PC-9 (cell line): ENCODE measurements around the gene LRP1B. TPM values are rescaled to one million over a fixed set of nuclear protein-coding genes. Genes with fewer than 3 reads are reported as not detected.
A peak's percentile ranks its signal among the peaks of the same experiment; 100 is the strongest.

Source experiments
- BruUV-seq: library from RNA; stranded (reverse); fragments of 400-500 nt; replicated peaks from 2 replicates; lab custom pipeline; 2021; lab: Mats Ljungman, UMichigan
- CTCF ChIA-PET: fragments of 300-600 bp; sonication (Branson Sonifier 250); formaldehyde crosslinking; loops from one replicate; lab custom pipeline; 2022; ENCODE audit warnings: antibody characterized with exemption; lab: Charles Lee
- POLR2A ChIA-PET: fragments of 300-600 bp; sonication (Branson Sonifier 250); formaldehyde crosslinking; loops from one replicate; lab custom pipeline; 2022; ENCODE audit warnings: antibody characterized with exemption; ENCODE audit not compliant: unreplicated experiment; lab: Charles Lee
- DNase-seq, 2 experiments: peaks; one replicate each; pipeline versions ENCODE4 v3.0.0 to v3.0.0-alpha.2; 2015 to 2022; ENCODE audit warnings: mixed read lengths in 1 of 2
- H2AFZ ChIP-seq: fragments of 200-600 bp; sonication (generic); 2 replicates; pipeline ENCODE4 v1.8.1; 2017; ENCODE audit warnings: antibody characterized with exemption
- H3F3A ChIP-seq: fragments of 200-600 bp; sonication (generic); 2 replicates; pipeline ENCODE4 v1.8.1; 2017; ENCODE audit warnings: antibody characterized with exemption, mild to moderate bottlenecking, low read depth; ENCODE audit not compliant: insufficient read depth
- H3K27ac ChIP-seq: fragments of 200-600 bp; sonication (generic); 2 replicates; pipeline ENCODE4 v1.6.1; 2016; ENCODE audit warnings: mixed run types
- H3K27me3 ChIP-seq: fragments of 200-600 bp; sonication (generic); 2 replicates; pipeline ENCODE4 v1.6.1; 2016; ENCODE audit warnings: low read depth, mixed run types; ENCODE audit not compliant: insufficient read depth
- H3K36me3 ChIP-seq: fragments of 200-600 bp; sonication (generic); 2 replicates; pipeline ENCODE4 v1.6.1; 2016; ENCODE audit warnings: low read depth, mixed run types
- H3K4me1 ChIP-seq: fragments of 200-600 bp; sonication (generic); replicated peaks from 2 replicates; pipeline ENCODE4 v1.6.1; 2016; ENCODE audit warnings: mixed run types; ENCODE audit not compliant: insufficient read depth
- H3K4me2 ChIP-seq: fragments of 200-600 bp; sonication (generic); 2 replicates; pipeline ENCODE4 v1.6.1; 2017; ENCODE audit warnings: mixed run types
- H3K4me3 ChIP-seq: fragments of 200-600 bp; sonication (generic); 2 replicates; pipeline ENCODE4 v1.6.1; 2016; ENCODE audit warnings: mixed run types
- H3K79me2 ChIP-seq: fragments of 200-600 bp; sonication (generic); 2 replicates; pipeline ENCODE4 v1.6.1; 2017; ENCODE audit warnings: low read depth, mixed run types
- H3K9me2 ChIP-seq: fragments of 200-600 bp; sonication (generic); 2 replicates; pipeline ENCODE4 v1.8.1; 2017; ENCODE audit warnings: mild to moderate bottlenecking; ENCODE audit not compliant: insufficient read depth
- H3K9me3 ChIP-seq: fragments of 200-600 bp; sonication (generic); 2 replicates; pipeline ENCODE4 v1.8.1; 2016; ENCODE audit warnings: low read depth; ENCODE audit not compliant: insufficient read depth
- H4K20me1 ChIP-seq: fragments of 200-600 bp; sonication (generic); 2 replicates; pipeline ENCODE4 v1.8.1; 2017; ENCODE audit not compliant: insufficient read depth
- EZH2 ChIP-seq: fragments of 200-600 bp; sonication (generic); IDR thresholded peaks from 2 replicates; pipeline ENCODE4 v1.8.0; 2017; ENCODE audit warnings: antibody characterized with exemption, low read depth
- intact Hi-C: fragments of 100-400 bp; cut with micrococcal nuclease; formaldehyde crosslinking; loops from one replicate; pipeline ENCODE4 v1.10.0; 2022; ENCODE audit not compliant: unreplicated experiment
- total RNA-seq: library from RNA; stranded (reverse); gene quantifications from 2 replicates; pipeline ENCODE4 v1.2.3, GENCODE V29; 2021
- TF ChIP-seq, protein P1 (sequence below): fragments of 200-600 bp; sonication (generic); conservative IDR thresholded peaks from 2 replicates; pipeline ENCODE4 v1.6.1; 2017; ENCODE audit warnings: mixed run types, antibody characterized with exemption, mild to moderate bottlenecking, moderate library complexity

LRP1B gene
- total RNA-seq, 1 experiment from 2014 or later: 1.7 TPM

DNA sequence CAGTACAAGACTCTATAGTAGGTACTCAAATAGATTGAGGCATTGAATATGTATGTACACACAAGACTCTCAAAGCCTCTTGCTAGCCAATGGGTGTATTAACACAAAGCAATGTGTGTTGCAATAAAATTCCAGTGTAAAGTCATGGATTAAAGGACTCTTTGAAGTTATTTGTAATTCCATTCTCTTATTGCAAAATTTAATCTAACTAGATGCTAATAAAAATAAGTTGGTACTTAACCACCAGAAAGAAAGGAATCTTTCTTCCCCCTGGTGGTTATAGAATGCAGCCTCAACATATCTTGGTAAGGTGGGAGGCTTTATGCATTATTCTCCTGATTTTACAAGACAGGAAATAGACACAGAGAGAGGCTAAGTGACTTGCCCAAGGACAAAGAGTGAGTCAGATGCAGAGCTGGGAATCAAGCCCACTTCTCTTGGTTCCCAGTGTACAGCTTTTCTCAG is 18.0 kb downstream of the LRP1B start:
- BruUV-seq: no TSS peak
- 0 out of 2 replicates have a peak, but pooled peaks cover 4% of the 10 kb centered on the region for H3K4me1 ChIP-seq
- DNase-seq: peak in 1 of 2 experiments; percentile 51
- CTCF ChIA-PET: no interaction called here
- intact Hi-C loops: no loop called here
- H3K27ac ChIP-seq: no peak overlapping the region
- H3K27me3 ChIP-seq: no peaks in the 10 kb centered on the region
- H3K79me2 ChIP-seq: no peaks in the 10 kb centered on the region
- H3K4me3 ChIP-seq: no peak overlapping the region
- H3F3A ChIP-seq: no peaks in the 10 kb centered on the region
- no peaks in the 10 kb centered on the region for H3K9me3 ChIP-seq
- TF ChIP-seq, protein P1, sequence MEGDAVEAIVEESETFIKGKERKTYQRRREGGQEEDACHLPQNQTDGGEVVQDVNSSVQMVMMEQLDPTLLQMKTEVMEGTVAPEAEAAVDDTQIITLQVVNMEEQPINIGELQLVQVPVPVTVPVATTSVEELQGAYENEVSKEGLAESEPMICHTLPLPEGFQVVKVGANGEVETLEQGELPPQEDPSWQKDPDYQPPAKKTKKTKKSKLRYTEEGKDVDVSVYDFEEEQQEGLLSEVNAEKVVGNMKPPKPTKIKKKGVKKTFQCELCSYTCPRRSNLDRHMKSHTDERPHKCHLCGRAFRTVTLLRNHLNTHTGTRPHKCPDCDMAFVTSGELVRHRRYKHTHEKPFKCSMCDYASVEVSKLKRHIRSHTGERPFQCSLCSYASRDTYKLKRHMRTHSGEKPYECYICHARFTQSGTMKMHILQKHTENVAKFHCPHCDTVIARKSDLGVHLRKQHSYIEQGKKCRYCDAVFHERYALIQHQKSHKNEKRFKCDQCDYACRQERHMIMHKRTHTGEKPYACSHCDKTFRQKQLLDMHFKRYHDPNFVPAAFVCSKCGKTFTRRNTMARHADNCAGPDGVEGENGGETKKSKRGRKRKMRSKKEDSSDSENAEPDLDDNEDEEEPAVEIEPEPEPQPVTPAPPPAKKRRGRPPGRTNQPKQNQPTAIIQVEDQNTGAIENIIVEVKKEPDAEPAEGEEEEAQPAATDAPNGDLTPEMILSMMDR: peak; percentile 37
- no peak for TF ChIP-seq EZH2
- POLR2A ChIA-PET: no interaction called here
- no peaks in the 10 kb centered on the region for H3K9me2 ChIP-seq
- no peaks in the 10 kb centered on the region for H4K20me1 ChIP-seq
- H3K4me2 ChIP-seq: no peak overlapping the region
- H3K36me3 ChIP-seq: no peaks in the 10 kb centered on the region
- H2AFZ ChIP-seq: no peak overlapping the region

DNA sequence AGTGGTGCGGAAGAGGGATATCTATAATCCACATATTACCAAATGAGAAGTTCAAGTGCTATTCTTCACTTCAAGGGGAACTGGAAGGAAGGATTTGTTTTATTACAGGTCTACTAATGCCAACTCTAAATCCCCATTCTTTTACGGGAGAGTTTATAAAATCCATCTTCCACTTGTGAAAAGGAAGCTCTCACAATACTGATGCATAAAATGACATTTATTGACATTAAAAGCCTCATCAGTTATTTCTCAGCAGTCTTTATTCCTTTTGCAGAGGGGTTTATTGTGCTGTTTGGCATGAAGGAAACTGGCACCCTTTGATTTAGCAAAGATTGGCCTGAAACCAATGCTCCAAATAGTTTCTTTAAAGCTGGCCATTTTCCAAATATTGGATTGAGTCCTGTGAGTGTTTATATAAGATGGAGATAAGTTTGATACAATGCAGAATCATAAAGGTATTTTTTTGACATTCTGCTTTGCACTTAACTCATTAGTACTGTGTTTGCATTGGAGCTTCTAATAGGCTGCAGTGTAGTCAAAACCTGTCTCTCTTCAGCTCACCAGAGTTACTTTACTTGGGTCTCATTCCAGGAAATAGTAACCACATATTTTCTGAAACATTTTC is 26.6 kb downstream of the LRP1B start:
- Histone ChIP-seq H3K27me3 (no peaks in the 10 kb centered on the region), H3K79me2 (no peaks in the 10 kb centered on the region), H3F3A (no peaks in the 10 kb centered on the region), H4K20me1 (no peaks in the 10 kb centered on the region), H3K27ac (no peak overlapping the region), H3K36me3 (no peaks in the 10 kb centered on the region), H3K4me2 (no peak overlapping the region), H3K4me1 (no peaks in the 10 kb centered on the region), H3K4me3 (no peak overlapping the region), H2AFZ (no peak overlapping the region), H3K9me2 (no peaks in the 10 kb centered on the region; the same call in 1 of the 2 replicates), H3K9me3 (no peaks in the 10 kb centered on the region)
- CTCF ChIA-PET: no interaction called here
- intact Hi-C loops: no loop called here
- no TSS peak for BruUV-seq
- DNase-seq: no peak
- TF ChIP-seq, protein P1: no peak
- no peak for TF ChIP-seq EZH2
- POLR2A ChIA-PET: no interaction called here

DNA sequence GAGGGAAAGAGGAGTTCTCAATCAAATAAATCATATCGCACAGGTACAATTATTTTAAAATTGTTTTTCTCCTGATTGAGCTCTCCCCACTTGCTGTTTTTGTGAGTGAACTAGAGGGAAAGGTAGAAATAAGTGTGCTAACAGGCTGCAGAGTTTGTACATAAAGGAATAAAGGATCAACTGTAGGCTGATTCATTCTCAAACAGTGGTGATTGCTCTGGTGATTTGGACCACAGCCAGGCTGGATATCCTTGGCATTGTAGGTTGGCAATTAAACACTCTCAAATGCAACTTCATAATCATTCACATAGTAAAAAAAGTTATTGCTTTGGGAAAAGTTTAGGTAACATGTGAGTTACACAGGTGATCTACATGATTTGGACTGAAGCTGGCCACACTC is 29.8 kb downstream of the LRP1B start:
- Histone ChIP-seq H3F3A (no peaks in the 10 kb centered on the region), H4K20me1 (no peaks in the 10 kb centered on the region), H3K9me2 (no peaks in the 10 kb centered on the region; the same call in 1 of the 2 replicates), H3K4me3 (no peak overlapping the region), H3K4me2 (no peak overlapping the region), H3K4me1 (no peaks in the 10 kb centered on the region), H3K27me3 (no peaks in the 10 kb centered on the region), H3K79me2 (no peaks in the 10 kb centered on the region), H2AFZ (no peak overlapping the region), H3K9me3 (no peaks in the 10 kb centered on the region), H3K36me3 (no peaks in the 10 kb centered on the region), H3K27ac (no peak overlapping the region)
- ChIA-PET CTCF (no interaction called here), POLR2A (no interaction called here)
- no TSS peak for BruUV-seq
- TF ChIP-seq, protein P1: no peak
- no peak for TF ChIP-seq EZH2
- DNase-seq: no peak
- intact Hi-C loops: no loop called here
